HG03354 (cell line): ENCODE data around the gene MAN2B1.
"Not testable (repeated sequence)": the region's sequence is repeated elsewhere in the genome, so short reads cannot be mapped to it uniquely, and the experiment has no call there.

Experiments used
- ATAC-seq: cut with Tn5 transposase; IDR thresholded peaks from one replicate; pipeline ENCODE4 v1.9.1; 2021; ENCODE audit warnings: mild to moderate bottlenecking; ENCODE audit not compliant: unreplicated experiment, poor library complexity, severe bottlenecking

Gene MAN2B1

DNA sequence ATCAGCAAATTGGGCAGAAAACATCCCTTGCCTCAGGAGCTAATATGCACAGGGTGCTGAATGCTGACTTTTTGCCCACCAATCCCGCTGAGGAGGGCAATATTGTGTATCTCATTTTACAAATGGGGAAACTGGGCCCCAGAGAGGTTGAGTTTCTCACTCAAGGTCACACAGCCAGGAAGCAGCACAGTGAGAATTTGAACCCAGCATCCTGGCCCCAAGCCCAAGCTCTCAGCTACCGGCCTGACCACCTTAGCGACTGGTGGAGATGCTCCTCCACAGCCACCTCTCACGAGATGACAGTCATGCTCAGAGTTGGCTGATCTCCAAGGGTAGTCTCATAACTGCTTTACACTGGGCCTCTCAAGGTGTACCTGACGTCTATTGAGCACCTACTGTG, 26.4 kb upstream of the MAN2B1 start:
- ATAC-seq: no peak

DNA sequence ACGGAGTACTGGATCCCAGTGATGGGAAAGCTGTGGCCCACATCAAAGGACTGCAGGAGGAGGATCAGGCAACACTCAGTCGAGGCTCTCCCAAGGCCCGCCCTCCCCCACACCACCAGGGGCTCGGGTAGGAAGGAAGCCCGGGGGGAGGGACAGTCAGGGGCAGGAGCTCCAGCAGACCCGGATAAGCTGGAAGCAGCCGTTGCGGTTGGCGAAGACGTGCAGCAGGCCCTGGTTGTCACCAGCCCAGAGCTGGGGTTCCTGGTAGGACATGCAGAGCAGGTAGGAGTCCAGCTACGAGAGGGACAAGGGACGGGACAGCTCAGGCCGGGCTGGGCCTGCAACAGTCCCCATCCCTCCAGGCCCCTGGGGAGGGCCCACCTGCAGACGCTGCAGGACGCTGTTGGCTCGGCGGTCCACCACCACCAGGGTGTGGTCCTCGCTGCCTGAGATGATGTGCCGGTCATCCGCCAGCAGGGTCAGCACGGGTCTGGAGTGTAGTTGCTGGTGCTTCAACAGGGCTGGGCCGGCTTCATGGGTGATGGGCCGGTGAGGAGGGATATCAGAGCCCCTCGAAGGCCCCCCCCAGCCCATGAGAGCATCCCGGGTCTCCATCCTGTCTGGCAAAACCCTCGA, 23.2 kb upstream of the MAN2B1 start:
- no peak for ATAC-seq

DNA sequence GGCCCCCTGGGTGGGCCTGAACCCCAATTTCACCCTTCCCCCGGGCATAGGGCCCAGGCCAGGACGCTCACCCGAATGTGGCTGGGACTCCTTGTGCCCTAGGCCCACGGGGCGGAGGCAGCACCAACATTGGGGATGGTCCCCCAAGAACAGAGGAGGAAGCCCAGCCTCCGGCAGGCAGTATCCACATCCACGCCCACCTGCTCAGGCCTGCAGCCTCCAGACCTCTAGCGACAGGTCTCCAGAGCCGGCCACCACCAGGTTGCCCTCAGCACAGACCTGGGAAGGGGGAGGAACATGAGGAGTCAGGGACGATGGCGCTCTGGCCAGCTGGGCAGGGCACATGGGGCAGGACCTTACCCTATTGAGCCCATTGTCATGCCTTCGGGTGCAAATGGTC, 22.5 kb upstream of the MAN2B1 start:
- no peak for ATAC-seq

DNA sequence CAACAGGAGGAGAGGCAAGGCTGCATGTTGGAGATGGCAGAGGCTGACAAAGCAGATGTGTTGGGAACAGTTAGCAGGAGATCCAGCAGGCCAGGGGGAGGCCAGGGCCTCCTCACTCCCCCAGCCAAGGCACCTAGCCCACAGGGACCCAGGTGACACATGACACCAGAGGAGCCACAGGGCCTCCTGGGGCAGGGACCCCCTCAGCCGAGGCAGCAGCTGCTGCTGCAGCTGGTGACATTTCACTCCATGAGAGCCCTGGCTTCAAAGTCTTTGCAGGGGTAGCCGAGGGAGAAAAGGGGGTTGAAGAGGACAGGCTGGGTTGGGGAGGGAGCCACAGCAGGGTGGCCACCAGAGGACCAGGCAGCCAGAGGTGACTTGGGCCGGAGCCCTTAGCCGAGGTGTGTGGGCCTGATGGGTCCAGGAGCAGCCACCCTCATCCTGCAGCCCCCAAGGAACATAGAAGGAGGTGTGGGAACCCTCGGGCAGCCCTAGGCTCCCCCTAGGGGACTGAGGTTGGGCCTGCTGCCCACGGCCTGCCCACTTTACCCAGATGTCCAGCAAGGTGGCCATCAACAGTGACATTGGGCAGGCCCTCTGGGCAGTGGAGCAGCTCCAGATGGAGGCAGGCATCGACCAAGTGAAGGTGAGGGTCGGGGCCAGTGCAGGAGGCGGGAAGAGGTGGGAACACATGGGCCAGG, 21.1 kb upstream of the MAN2B1 start, which contains the start of gene GNG14:
TSS of gene GNG14 (plus strand) at position 503 of the 701 bp plus-strand sequence. CDS start at position 554, 51 bp downstream.
- no peak for ATAC-seq

DNA sequence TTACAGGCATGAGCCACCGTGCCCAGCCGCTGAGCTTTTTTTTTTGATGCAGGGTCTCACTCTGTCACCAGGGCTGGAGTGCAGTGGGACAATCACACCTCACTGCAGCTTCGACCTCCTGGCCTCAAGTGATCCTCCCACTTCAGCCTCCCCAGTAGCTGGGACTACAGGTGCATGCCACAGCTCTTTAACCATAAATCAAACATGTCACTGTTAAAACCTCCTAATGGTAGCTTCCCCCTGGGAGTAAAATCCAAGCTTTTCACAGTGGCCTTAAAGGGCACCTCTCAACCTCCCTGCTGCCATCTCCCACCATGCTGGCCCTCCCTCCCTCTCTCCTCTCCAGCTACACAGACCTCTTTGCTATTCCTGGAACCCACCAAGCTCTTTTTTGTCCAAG, 19.3 kb upstream of the MAN2B1 start:
- no peak for ATAC-seq

DNA sequence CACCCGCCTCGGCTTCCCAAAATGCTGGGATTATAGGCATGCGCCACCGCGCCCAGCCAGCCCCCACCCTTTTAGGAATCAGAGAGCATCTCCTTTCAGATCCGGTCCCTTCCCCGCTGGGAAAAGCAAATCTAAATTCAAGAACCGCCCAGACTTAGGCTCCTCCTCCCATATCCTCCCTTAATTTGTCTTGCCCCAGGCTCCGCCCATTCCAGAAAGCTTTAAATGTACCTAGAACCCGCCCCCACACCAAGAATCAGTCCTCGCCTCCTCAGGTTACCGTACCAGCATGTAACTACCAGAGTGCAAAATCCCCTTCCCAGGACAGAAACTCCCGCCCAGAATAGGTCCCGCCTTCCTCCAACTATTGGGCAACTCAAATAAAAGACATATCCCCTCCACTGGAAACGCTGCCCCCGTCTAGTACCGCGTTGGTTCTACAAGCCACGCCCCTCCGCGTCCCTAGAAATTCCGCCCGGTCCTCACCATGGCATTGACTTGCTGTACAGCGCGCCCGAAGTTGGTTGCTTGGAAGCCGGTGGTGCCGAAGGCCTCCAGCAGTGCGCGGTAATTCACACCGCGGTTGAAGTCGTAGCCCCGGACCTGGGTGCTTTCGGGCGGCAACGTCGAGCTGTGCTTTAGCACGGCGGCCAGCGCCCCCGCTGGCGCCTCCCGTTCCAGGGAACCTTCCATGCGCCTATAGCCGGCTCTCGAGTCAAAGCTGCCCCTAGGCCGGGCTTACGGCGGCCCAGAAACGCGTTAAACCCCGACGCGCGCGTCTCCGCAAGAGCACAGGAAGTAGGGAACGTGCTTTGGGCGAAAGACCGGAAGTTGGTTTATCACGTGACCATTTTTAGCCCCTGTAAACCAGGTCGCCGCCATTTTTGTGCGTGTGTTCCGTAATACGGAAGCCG, 14.8 kb upstream of the MAN2B1 start, which contains the start of gene DHPS:
TSS of gene DHPS (minus strand) at position 807 of the 914 bp plus-strand sequence. CDS start at position 693, 114 bp downstream.
- ATAC-seq: peak; percentile 76

DNA sequence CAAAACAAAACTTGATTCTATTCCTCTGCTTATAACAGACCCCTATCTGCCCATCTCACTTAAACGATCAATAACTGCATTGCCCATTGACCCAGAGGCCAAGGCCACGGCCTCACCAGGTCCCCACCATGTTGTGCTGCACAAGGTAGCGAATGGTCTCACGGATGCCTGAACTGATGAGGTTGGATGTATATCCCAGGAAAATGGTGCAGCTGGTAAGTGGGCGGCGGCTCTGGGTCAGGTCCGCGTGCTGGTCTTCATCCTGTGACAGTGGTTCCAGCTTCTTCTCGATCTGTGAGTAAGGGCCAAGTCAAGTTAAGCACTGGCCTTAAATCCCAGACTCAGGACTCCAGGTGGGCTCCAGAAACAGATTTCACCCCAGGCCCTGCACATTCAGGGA, 13.5 kb upstream of the MAN2B1 start:
- no peak for ATAC-seq

DNA sequence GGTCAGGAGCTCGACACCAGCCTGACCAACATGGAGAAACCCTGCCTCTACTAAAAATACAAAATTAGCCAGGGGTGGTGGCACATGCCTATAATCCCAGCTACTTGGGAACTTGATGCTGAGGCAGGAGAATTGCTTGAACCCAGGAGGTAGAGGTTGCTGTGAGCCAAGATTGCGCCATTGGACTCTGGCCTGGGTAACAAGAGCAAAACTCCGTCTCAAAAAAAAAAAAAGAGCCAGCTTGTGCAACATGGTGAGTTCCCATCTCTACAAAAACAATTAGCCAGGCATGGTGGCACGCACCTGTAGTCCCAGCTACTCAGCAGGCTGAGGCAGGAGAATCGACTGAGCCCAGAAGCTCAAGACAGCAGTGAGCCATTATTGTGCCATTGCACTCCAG, 11.5 kb upstream of the MAN2B1 start:
- ATAC-seq: not testable (repeated sequence)

DNA sequence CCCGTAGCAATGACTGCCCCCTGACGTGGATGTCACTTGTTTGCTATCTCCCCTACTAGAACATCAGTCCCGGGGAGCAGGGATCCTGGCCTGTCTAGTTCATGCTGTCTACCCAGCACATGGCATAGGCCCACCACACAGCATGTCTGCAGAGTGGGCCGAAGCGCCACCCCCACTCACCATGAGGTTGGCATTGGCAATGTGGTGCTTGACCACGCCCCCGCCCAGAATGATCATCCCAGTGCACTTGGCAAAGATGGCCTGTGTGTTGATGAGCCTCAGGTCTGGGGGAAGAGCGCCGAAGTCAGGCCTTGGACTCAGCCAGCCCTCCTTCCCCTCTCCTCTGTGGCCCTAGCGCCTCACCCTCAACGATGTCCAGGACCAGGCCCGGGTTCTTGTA, 10.4 kb upstream of the MAN2B1 start:
- ATAC-seq: no peak

DNA sequence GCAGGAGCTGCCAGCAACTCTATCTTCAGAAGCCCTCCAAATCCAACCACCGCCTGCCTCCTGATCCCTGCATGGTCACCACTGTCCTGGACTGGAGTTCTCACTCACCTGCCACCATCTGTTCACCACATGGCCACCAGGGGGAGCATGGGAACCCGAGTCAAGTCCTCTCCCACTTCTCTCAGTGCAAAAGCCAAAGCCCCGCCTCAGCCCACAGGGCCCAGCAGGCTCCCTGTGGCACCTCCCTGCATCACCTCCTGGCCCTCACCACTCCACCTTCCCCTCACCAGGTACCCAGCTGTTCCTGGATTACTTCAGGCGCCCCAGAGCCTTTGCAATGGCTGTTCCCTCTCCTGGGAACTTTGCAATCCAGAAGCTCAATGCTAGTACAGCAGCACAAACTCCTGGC, 9.8 kb upstream of the MAN2B1 start:
- ATAC-seq: no peak

DNA sequence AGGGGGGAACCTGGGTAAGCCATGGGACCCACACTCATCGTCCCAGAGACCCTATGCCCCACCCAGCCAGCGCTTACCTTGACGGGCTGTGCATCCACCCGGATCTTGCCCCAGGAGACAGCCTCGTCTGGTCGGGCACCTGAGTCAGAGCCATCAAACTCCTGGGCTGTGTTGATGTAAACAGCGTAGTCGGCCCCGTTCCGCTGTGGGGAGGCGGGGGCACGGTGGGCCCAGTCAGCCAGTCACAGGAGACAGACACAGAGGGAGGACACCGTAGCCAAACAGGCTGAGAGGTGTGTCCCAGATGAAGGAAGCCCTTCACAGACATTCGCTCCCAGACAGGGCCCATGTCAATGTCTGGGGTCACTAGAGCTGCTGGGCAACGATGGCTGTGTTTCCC, 9.4 kb upstream of the MAN2B1 start:
- no peak for ATAC-seq

DNA sequence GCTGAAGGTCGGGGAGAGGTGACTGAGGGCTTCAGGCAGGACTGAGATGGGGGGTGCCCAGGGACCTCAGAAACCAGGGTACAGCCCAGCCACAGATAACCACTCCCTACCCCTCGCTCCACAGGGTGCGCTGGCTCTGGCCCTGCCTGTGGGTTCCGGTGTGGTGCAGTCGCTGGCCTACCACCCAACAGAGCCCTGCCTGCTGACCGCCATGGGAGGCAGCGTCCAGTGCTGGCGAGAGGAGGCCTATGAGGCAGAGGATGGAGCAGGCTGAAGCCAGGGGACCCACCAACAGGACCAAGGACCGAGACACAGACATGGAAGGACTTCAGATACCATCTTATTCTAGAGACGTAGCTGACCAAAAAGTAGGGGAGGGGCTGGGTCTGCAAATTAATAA, 8.9 kb upstream of the MAN2B1 start:
- ATAC-seq: no peak

DNA sequence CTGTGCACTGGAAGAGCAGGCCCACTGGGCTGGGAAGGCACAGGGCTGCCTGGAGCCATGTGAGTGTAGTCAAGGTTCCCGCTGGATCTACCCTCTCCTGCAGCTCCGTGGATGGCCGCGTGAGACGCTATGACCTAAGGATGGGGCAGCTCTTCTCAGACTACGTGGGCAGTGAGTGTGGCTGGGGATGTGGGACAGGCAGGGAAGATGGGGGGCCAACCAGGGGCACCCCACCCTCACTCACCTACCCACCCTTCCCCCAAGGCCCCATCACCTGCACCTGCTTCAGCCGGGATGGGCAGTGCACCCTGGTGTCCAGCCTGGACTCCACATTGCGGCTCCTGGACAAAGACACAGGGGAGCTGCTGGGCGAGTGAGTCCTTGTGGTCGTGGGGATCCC, 6.2 kb upstream of the MAN2B1 start:
- no peak for ATAC-seq

DNA sequence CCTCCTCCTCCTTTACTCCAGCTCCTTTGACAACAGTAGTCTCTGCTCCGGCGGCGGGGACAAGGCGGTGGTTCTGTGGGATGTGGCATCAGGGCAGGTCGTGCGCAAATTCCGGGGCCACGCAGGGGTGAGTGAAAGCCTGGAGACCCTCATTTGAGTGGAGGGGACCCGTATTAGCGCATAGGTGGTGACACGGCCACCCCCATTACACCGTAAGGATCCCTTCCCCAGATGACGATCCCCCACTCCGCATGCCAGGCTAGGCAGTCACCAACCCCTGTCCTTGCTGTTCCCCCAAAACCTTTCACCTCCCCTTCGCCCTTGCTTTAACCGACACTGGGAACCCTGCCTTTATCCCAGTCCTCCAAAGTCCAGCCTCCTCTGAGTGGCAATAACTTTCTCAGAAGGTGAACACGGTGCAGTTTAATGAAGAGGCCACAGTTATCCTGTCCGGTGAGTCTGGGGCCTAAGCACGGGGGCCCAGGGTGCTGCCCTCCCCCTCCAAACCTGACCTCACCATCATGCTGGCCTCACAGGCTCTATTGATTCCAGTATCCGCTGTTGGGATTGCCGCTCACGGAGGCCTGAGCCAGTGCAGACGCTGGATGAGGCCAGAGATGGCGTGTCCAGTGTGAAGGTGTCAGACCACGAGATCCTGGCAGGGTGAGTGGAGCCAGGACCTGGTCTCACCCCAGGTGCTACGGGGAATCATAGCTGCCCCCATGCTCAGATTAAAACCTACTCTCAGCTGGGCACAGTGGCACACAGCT, 3.8 kb upstream of the MAN2B1 start:
- ATAC-seq: no peak

DNA sequence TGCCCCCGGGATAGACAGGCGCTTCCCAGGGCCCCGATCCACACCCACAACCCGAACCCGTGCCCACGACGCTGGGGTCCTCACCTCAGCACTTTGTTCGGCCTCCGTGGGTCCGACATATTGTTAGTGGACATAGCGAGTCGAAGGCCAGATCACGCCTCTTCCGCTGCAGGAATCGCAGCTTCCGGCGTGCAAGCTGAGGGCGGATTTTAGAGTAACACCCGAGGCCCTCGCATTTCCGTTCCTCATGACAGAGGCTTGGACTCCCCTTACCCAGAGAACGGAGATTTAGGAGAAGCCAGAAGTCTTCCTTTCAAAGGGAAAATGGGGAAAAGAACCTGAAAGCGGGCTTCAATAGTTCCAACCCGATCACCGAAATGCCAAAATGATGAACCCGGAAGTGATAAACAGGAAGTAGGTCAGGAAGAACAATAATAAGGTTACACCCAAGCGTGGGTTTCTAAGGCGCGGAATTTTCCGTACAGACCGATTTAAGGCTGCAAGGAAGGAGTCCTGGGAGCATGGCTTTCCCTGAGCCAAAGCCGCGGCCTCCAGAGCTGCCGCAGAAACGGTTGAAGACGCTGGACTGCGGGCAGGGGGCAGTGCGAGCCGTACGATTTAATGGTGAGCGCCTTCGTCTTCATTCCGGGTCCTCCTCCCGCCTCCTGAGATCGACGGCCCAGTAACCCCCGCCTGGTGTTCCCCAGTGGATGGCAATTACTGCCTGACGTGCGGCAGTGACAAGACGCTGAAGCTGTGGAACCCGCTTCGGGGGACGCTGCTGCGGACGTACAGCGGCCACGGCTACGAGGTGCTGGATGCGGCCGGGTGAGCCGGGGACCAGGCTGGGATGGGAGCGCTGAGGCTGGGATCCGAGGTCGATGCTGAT, 3.0 kb upstream of the MAN2B1 start:
- ATAC-seq: peak; percentile 43

DNA sequence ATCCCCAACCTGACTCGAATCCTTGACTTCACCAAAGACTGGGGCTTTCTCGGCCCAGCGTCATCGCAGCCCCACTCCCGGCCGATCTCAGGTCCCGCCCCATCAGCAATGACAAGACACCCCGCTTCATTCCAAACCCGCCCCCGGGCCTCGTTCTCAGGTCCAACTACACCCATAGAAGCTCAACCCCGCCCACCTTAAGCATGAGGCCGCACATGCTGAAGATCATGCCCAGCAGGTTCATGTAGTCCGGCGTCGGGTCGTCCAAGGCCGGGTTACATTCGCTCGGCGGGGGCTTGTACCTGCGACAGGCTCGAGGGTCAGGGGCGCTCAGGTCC, 2.4 kb upstream of the MAN2B1 start:
- peak; percentile 11 for ATAC-seq

DNA sequence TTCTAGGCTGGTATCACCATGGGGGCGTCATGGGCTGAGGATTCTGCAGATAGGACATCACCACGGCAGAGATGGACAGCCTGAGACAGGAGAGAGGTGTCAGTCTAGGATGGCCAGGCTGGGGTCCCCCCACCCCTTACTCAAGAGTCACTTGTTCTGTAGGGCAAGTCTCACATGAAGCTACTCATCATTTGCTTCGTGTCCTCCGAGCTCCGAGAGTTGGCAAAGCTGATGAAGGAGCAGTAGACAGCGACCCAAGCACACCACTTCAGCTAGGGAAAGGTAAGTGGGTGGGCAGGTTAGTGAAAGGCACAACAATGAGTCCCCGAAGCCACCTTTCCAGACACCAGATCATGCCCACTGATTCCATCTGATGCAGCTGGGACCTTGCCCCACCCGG, 1.8 kb upstream of the MAN2B1 start:
- no peak for ATAC-seq

DNA sequence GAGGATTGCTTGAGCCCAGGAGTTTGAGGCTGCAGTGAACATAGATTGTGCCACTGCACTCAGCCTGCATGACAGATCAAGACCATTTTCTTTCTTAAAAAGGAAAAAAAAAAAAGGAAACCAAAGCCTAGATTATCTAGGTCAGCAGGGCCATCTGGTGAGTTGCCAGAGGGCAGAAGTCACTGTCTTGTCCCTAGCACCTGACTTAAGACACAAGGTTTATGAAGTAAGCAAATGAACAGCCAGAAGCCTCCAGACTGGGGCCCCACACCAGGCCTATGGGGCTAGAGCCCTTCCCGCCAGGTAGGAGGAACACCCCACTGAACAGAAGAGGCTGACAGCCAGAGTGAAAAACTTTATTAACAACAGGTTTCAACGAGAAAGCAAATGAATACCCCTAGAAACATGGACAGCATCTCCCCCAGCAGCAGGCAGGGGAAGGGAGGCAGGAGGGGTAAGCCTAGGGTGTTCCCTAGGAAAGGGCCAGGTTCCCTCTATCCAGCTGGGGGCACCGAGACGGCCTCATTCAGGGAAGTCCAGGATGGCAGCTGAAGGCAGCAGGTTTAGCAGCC, 1.3 kb upstream of the MAN2B1 start:
- ATAC-seq: no peak
